ENCODE results near the gene SPNS3. TPM values are rescaled to one million over a fixed set of nuclear protein-coding genes. Genes with fewer than 3 reads are reported as not detected.

The SPNS3 gene
- total and polyA plus RNA-seq, 3 donors from 2014 or later: 0.39 to 1.4 (median 0.75) TPM

GRCh38 chr17:4508207-4508606 lies 74.5 kb downstream of the SPNS3 start:
- no peaks in the 10 kb centered on the region for H3K9me3 ChIP-seq
- H3K4me1 ChIP-seq: peaks cover 9% of the 10 kb centered on the region
- H3K36me3 ChIP-seq (ENCODE audit: low read depth, missing control alignments): no peaks in the 10 kb centered on the region
- 92 to 96% methylated on average over 2 to 3 of the region's 3 CpGs for WGBS, 2 donors
- H3K27me3 ChIP-seq: no peaks in the 10 kb centered on the region
- H3K4me3 ChIP-seq: no peak overlapping the region
- TF ChIP-seq CTCF (IDR thresholded peaks at IDR 0.05) (no peak), POLR2A (IDR thresholded peaks at IDR 0.05) (no peak)
- intact Hi-C loops (cut with DNase I; ENCODE audit: low total_unique reads): no loop called here
- H3K27ac ChIP-seq: no peak overlapping the region
- no peak for DNase-seq

- intact Hi-C loops (cut with DNase I; ENCODE audit: low total_unique reads): no loop called here
- Histone ChIP-seq H3K4me1 (peaks cover 13% of the 10 kb centered on the region), H3K27me3 (no peaks in the 10 kb centered on the region), H3K36me3 (ENCODE audit: low read depth, missing control alignments) (no peaks in the 10 kb centered on the region), H3K27ac (no peak overlapping the region), H3K9me3 (no peaks in the 10 kb centered on the region), H3K4me3 (no peak overlapping the region)
- no peak for DNase-seq
- TF ChIP-seq POLR2A (IDR thresholded peaks at IDR 0.05) (no peak), CTCF (IDR thresholded peaks at IDR 0.05) (no peak)
- WGBS, 2 donors: 62 to 64% methylated on average over 8 of the region's 8 CpGs
These were observed 75.7 kb downstream of the SPNS3 start for GRCh38 chr17:4509401-4509800.

- DNase-seq: no peak
- TF ChIP-seq POLR2A (IDR thresholded peaks at IDR 0.05) (no peak), CTCF (IDR thresholded peaks at IDR 0.05) (no peak)
- intact Hi-C loops (cut with DNase I; ENCODE audit: low total_unique reads): no loop called here
These were observed 76.3 kb downstream of the SPNS3 start for GRCh38 chr17:4509923-4510617.

GRCh38 chr17:4510618-4510941 lies 76.8 kb downstream of the SPNS3 start:
- H3K4me1 ChIP-seq: peaks cover 13% of the 10 kb centered on the region
- no peaks in the 10 kb centered on the region for H3K27me3 ChIP-seq
- no peak overlapping the region for H3K27ac ChIP-seq
- 82 to 83% methylated on average over 11 of the region's 11 CpGs for WGBS, 2 donors
- DNase-seq: no peak
- TF ChIP-seq CTCF (IDR thresholded peaks at IDR 0.05) (no peak), POLR2A (IDR thresholded peaks at IDR 0.05) (no peak)
- no peaks in the 10 kb centered on the region for H3K36me3 ChIP-seq (ENCODE audit: low read depth, missing control alignments)
- intact Hi-C loops (cut with DNase I; ENCODE audit: low total_unique reads): no loop called here
- no peak overlapping the region for H3K4me3 ChIP-seq
- H3K9me3 ChIP-seq: no peaks in the 10 kb centered on the region

More at GRCh38 chr17:4509923-4510617, 76.3 kb downstream of the SPNS3 start:
- no peaks in the 10 kb centered on the region for H3K36me3 ChIP-seq (ENCODE audit: low read depth, missing control alignments)
- peaks cover 13% of the 10 kb centered on the region for H3K4me1 ChIP-seq
- 71 to 85% methylated on average over 6 to 21 of the region's 21 CpGs for WGBS, 2 donors
- H3K9me3 ChIP-seq: no peaks in the 10 kb centered on the region
- no peak overlapping the region for H3K27ac ChIP-seq
- no peak overlapping the region for H3K4me3 ChIP-seq
- no peaks in the 10 kb centered on the region for H3K27me3 ChIP-seq
